AG10803 (cell line): ENCODE results near the gene FUNDC2.

ENCODE experiments used
- DNase-seq: peaks from one replicate; pipeline ENCODE4 v3.0.0; 2010; ENCODE audit warnings: low read depth
- H3K4me3 ChIP-seq: 2 replicates; pipeline ENCODE4 v1.5.1; 2011; ENCODE audit warnings: mild to moderate bottlenecking, low read length, control low read depth
- CTCF ChIP-seq: conservative IDR thresholded peaks from 2 replicates; pipeline ENCODE4 v1.5.1; 2011; ENCODE audit warnings: mild to moderate bottlenecking, low read length, control low read depth, inconsistent platforms

Gene FUNDC2

GRCh38 chrX:155046811-155047528 lies 20.3 kb downstream of the FUNDC2 start:
- no peak overlapping the region for H3K4me3 ChIP-seq
- no peak for DNase-seq
- no peak for TF ChIP-seq CTCF

- no peak overlapping the region for H3K4me3 ChIP-seq
- TF ChIP-seq CTCF: peak; percentile 62
- peak; percentile 58 for DNase-seq
Observed at GRCh38 chrX:155048977-155049619, 22.5 kb downstream of the FUNDC2 start.

GRCh38 chrX:155052738-155053498 lies 26.3 kb downstream of the FUNDC2 start:
- no peak for DNase-seq
- TF ChIP-seq CTCF: no peak
- H3K4me3 ChIP-seq: no peak overlapping the region

DNA sequence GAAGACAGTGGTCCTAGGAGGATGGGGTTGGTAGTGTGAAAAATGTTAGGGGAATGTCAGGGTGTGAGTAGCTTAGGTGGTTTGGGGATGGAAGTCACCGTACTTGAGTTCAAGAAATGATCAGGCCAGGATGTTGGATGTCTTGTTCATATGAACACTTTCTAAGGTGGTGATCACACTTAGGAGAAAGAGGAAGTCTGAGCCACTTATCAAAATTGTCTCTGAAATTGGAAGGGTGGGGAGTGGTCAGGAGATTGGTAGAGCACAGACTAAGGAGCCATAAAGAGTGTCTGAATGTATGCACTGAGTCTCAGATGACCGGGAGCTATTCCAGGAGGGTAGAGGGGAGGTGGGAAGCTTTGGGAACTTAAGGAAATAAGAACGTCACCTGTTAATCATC lies 27.0 kb downstream of the FUNDC2 start:
- no peak for TF ChIP-seq CTCF
- no peak for DNase-seq
- no peak overlapping the region for H3K4me3 ChIP-seq

GRCh38 chrX:155054255-155054654 lies 27.6 kb downstream of the FUNDC2 start:
- TF ChIP-seq CTCF: no peak
- DNase-seq: no peak
- H3K4me3 ChIP-seq: no peak overlapping the region

- TF ChIP-seq CTCF: no peak
- DNase-seq: no peak
- H3K4me3 ChIP-seq: no peak overlapping the region
Observed at GRCh38 chrX:155055494-155055893, 28.9 kb downstream of the FUNDC2 start.
